GM12801 (cell line): Measurements from ENCODE around the gene RSU1.

ENCODE experiments used
- CTCF ChIP-seq: IDR thresholded peaks from one replicate; pipeline ENCODE4 v1.5.1; 2011; ENCODE audit warnings: control low read depth; ENCODE audit not compliant: insufficient read length; ENCODE audit errors: extremely low read depth

RSU1 gene

GRCh38 chr10:16741540-16741939, 75.7 kb downstream of the RSU1 start:
- TF ChIP-seq CTCF, result no peak

GRCh38 chr10:16737420-16737819, 79.8 kb downstream of the RSU1 start:
- TF ChIP-seq CTCF, result no peak

- no peak for TF ChIP-seq CTCF
These were observed 81.6 kb downstream of the RSU1 start for GRCh38 chr10:16735671-16736070.

- TF ChIP-seq CTCF, result no peak
These were observed 84.8 kb downstream of the RSU1 start for GRCh38 chr10:16732376-16732775.

- TF ChIP-seq CTCF, result no peak
These were observed 89.0 kb downstream of the RSU1 start for GRCh38 chr10:16728266-16728665.

GRCh38 chr10:16727666-16728065, 89.6 kb downstream of the RSU1 start:
- no peak for TF ChIP-seq CTCF

- TF ChIP-seq CTCF, result no peak
These were observed 92.7 kb downstream of the RSU1 start for GRCh38 chr10:16724509-16724908.

GRCh38 chr10:16720812-16721211, 96.4 kb downstream of the RSU1 start:
- TF ChIP-seq CTCF, result no peak
